ENCODE data around the gene GPSM3. TPM values are rescaled to one million over a fixed set of nuclear protein-coding genes. Genes with fewer than 3 reads are reported as not detected.

Gene GPSM3
- total and polyA plus RNA-seq, 2 experiments from 2014 or later = 4.7 to 5.9 TPM

DNA sequence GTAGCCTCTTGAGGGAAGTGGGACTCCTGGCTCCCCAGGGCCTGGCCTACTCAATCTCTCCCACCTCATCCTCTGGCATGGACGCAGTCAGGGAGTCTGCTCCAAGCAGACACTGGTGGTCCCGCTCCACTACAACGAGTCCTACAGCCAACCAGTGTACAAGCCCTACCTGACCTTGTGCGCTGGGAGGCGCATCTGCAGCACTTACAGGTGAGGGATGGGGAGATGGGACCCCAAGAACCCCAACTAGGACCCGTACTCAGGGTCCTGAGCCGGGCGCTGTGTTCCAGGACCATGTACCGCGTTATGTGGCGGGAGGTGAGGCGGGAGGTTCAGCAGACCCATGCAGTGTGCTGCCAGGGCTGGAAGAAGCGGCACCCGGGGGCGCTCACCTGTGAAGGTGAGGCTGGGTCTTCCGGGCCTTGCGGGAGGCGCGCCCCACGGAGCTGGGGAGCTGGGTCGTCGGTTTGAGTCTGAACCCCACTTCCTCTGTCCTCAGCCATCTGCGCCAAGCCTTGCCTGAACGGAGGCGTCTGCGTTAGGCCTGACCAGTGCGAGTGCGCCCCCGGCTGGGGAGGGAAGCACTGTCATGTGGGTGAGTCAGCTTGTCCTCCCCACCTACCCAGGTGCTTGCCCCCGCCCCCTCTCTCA is 25.9 kb downstream of the GPSM3 start:
- H3K36me3 ChIP-seq (ENCODE audit: insufficient read depth) = no peaks in the 10 kb centered on the region; the same call in 1 of the 2 replicates
- Mint-ChIP-seq H3K9me3 (no peaks in the 10 kb centered on the region), H3K4me3 (no peak overlapping the region), H3K27ac (peak overlapping the region; percentile 81), H3K4me1 (peaks cover 23% of the 10 kb centered on the region), H3K27me3 (ENCODE audit: insufficient read depth, low read depth, poor library complexity) (peaks cover 10% of the 10 kb centered on the region), H3K36me3 (ENCODE audit: low read depth) (peaks cover 68% of the 10 kb centered on the region)
- peak; percentile 95 for DNase-seq (ENCODE audit: low spot score)
- peak overlapping the region; percentile 64 for H3K4me3 ChIP-seq
- no peaks in the 10 kb centered on the region for H3K79me2 ChIP-seq (replicated peaks; ENCODE audit: insufficient read depth)
- peak; percentile 94 for ATAC-seq
- H3F3A ChIP-seq (replicated peaks; ENCODE audit: low read depth) = peaks cover 12% of the 10 kb centered on the region
- H3K4me1 ChIP-seq (ENCODE audit: insufficient read depth) = peaks cover 12% of the 10 kb centered on the region
- TF ChIP-seq, protein P1, sequence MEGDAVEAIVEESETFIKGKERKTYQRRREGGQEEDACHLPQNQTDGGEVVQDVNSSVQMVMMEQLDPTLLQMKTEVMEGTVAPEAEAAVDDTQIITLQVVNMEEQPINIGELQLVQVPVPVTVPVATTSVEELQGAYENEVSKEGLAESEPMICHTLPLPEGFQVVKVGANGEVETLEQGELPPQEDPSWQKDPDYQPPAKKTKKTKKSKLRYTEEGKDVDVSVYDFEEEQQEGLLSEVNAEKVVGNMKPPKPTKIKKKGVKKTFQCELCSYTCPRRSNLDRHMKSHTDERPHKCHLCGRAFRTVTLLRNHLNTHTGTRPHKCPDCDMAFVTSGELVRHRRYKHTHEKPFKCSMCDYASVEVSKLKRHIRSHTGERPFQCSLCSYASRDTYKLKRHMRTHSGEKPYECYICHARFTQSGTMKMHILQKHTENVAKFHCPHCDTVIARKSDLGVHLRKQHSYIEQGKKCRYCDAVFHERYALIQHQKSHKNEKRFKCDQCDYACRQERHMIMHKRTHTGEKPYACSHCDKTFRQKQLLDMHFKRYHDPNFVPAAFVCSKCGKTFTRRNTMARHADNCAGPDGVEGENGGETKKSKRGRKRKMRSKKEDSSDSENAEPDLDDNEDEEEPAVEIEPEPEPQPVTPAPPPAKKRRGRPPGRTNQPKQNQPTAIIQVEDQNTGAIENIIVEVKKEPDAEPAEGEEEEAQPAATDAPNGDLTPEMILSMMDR (conservative IDR thresholded peaks at IDR 0.05; ENCODE audit: low read depth in 2 of 2) = peak; percentile 57 to 89
- TF ChIP-seq POLR2AphosphoS5 (IDR thresholded peaks at IDR 0.05; ENCODE audit: low read depth) = peak; percentile 59
- no peak for TF ChIP-seq ZNF331 (CRISPR knock-in tag; IDR thresholded peaks at IDR 0.05; ENCODE audit: low read depth)
- no peak for TF ChIP-seq EZH2 (IDR thresholded peaks at IDR 0.05; ENCODE audit: low read depth, unreplicated experiment)
- TF ChIP-seq NANOG (IDR thresholded peaks at IDR 0.05; ENCODE audit: borderline replicate concordance) = no peak
- TF ChIP-seq CREB1 (CRISPR knock-in tag; IDR thresholded peaks at IDR 0.05; ENCODE audit: low read depth) = no peak
- TF ChIP-seq JUNB (IDR thresholded peaks at IDR 0.05; ENCODE audit: unreplicated experiment) = no peak
- H4K20me1 ChIP-seq (replicated peaks; ENCODE audit: insufficient read depth) = peaks cover 9% of the 10 kb centered on the region; the same call in 1 of the 2 replicates
- peak overlapping the region; percentile 87; the same call in 1 of the 2 replicates for H3K27ac ChIP-seq (ENCODE audit: low read depth)
- H3K27me3 ChIP-seq (ENCODE audit: insufficient read depth) = no peaks in the 10 kb centered on the region
- H2AFZ ChIP-seq = no peak overlapping the region
- H3K4me2 ChIP-seq = peak overlapping the region; percentile 89
- no peaks in the 10 kb centered on the region for H3K9me2 ChIP-seq (ENCODE audit: insufficient read depth)

DNA sequence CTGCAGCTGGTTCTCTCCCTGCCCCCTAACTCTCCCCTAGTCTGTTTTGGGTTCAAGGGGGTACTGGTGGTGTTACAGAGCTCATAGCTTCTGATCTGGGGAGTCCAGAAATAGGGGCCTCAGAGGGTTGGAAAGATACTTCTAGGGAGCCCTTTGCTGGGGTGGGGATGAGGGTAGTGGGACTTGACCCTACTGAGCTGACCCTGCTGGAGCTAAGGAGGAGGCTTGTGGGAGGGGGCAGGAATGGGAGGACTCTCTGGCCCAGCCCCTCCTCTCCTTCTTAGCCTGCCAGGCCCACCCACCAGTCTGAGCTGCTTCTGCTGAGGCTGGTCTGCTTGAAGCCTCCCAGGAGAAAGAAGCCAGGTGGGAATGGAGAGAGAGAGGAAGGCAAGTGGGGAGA is 28.1 kb downstream of the GPSM3 start, which contains the start of gene EGFL8:
Gene EGFL8, plus strand, starts transcription at position 301 of the 400 bp plus-strand sequence. CDS start 1,571 bp downstream, outside the sequence.
- no peaks in the 10 kb centered on the region for H3K27me3 ChIP-seq (ENCODE audit: insufficient read depth)
- Mint-ChIP-seq H3K36me3 (ENCODE audit: low read depth) (peaks cover 56% of the 10 kb centered on the region), H3K27ac (peak within 1 kb of the TSS; percentile 65), H3K9me3 (no peaks in the 10 kb centered on the region), H3K4me3 (no peak within 1 kb of the TSS), H3K27me3 (ENCODE audit: insufficient read depth, low read depth, poor library complexity) (peaks cover 7% of the 10 kb centered on the region), H3K4me1 (peaks cover 23% of the 10 kb centered on the region)
- peaks cover 12% of the 10 kb centered on the region for H3K4me1 ChIP-seq (ENCODE audit: insufficient read depth)
- H4K20me1 ChIP-seq (replicated peaks; ENCODE audit: insufficient read depth) = no peaks in the 10 kb centered on the region; the same call in 1 of the 2 replicates
- no peaks in the 10 kb centered on the region for H3K9me2 ChIP-seq (ENCODE audit: insufficient read depth)
- ATAC-seq (no peak), DNase-seq (ENCODE audit: low spot score) (no peak)
- H3F3A ChIP-seq (replicated peaks; ENCODE audit: low read depth) = peaks cover 12% of the 10 kb centered on the region
- H3K79me2 ChIP-seq (replicated peaks; ENCODE audit: insufficient read depth) = no peaks in the 10 kb centered on the region
- no peaks in the 10 kb centered on the region; the same call in 1 of the 2 replicates for H3K36me3 ChIP-seq (ENCODE audit: insufficient read depth)
- H3K27ac ChIP-seq (ENCODE audit: low read depth) = no peak within 1 kb of the TSS
- no peak within 1 kb of the TSS for H2AFZ ChIP-seq
- H3K4me3 ChIP-seq = no peak within 1 kb of the TSS
- H3K4me2 ChIP-seq = no peak within 1 kb of the TSS
- TF ChIP-seq, protein P2, sequence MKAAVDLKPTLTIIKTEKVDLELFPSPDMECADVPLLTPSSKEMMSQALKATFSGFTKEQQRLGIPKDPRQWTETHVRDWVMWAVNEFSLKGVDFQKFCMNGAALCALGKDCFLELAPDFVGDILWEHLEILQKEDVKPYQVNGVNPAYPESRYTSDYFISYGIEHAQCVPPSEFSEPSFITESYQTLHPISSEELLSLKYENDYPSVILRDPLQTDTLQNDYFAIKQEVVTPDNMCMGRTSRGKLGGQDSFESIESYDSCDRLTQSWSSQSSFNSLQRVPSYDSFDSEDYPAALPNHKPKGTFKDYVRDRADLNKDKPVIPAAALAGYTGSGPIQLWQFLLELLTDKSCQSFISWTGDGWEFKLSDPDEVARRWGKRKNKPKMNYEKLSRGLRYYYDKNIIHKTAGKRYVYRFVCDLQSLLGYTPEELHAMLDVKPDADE (IDR thresholded peaks at IDR 0.05) = no peak
- TF ChIP-seq, protein P3, sequence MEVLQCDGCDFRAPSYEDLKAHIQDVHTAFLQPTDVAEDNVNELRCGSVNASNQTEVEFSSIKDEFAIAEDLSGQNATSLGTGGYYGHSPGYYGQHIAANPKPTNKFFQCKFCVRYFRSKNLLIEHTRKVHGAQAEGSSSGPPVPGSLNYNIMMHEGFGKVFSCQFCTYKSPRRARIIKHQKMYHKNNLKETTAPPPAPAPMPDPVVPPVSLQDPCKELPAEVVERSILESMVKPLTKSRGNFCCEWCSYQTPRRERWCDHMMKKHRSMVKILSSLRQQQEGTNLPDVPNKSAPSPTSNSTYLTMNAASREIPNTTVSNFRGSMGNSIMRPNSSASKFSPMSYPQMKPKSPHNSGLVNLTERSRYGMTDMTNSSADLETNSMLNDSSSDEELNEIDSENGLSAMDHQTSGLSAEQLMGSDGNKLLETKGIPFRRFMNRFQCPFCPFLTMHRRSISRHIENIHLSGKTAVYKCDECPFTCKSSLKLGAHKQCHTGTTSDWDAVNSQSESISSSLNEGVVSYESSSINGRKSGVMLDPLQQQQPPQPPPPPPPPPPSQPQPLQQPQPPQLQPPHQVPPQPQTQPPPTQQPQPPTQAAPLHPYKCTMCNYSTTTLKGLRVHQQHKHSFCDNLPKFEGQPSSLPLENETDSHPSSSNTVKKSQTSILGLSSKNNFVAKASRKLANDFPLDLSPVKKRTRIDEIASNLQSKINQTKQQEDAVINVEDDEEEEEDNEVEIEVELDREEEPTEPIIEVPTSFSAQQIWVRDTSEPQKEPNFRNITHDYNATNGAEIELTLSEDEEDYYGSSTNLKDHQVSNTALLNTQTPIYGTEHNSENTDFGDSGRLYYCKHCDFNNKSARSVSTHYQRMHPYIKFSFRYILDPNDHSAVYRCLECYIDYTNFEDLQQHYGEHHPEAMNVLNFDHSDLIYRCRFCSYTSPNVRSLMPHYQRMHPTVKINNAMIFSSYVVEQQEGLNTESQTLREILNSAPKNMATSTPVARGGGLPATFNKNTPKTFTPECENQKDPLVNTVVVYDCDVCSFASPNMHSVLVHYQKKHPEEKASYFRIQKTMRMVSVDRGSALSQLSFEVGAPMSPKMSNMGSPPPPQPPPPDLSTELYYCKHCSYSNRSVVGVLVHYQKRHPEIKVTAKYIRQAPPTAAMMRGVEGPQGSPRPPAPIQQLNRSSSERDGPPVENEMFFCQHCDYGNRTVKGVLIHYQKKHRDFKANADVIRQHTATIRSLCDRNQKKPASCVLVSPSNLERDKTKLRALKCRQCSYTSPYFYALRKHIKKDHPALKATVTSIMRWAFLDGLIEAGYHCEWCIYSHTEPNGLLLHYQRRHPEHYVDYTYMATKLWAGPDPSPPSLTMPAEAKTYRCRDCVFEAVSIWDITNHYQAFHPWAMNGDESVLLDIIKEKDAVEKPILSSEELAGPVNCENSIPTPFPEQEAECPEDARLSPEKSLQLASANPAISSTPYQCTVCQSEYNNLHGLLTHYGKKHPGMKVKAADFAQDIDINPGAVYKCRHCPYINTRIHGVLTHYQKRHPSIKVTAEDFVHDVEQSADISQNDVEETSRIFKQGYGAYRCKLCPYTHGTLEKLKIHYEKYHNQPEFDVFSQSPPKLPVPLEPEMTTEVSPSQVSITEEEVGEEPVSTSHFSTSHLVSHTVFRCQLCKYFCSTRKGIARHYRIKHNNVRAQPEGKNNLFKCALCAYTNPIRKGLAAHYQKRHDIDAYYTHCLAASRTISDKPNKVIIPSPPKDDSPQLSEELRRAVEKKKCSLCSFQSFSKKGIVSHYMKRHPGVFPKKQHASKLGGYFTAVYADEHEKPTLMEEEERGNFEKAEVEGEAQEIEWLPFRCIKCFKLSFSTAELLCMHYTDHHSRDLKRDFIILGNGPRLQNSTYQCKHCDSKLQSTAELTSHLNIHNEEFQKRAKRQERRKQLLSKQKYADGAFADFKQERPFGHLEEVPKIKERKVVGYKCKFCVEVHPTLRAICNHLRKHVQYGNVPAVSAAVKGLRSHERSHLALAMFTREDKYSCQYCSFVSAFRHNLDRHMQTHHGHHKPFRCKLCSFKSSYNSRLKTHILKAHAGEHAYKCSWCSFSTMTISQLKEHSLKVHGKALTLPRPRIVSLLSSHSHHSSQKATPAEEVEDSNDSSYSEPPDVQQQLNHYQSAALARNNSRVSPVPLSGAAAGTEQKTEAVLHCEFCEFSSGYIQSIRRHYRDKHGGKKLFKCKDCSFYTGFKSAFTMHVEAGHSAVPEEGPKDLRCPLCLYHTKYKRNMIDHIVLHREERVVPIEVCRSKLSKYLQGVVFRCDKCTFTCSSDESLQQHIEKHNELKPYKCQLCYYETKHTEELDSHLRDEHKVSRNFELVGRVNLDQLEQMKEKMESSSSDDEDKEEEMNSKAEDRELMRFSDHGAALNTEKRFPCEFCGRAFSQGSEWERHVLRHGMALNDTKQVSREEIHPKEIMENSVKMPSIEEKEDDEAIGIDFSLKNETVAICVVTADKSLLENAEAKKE (CRISPR knock-in tag; IDR thresholded peaks at IDR 0.05) = no peak
- TF ChIP-seq EZH2 (IDR thresholded peaks at IDR 0.05; ENCODE audit: low read depth, unreplicated experiment) (no peak), EZH2phosphoT487 (IDR thresholded peaks at IDR 0.05; ENCODE audit: unreplicated experiment) (no peak), STAT1 (IDR thresholded peaks at IDR 0.05; ENCODE audit: unreplicated experiment) (no peak), ZNF331 (CRISPR knock-in tag; IDR thresholded peaks at IDR 0.05; ENCODE audit: low read depth) (no peak)
